Ascending aorta (tissue), 2 donors: ENCODE measurements around the gene TBCB. TPM values are rescaled to one million over a fixed set of nuclear protein-coding genes. Genes with fewer than 3 reads are reported as not detected.
"Not testable (repeated sequence)": the region's sequence is repeated elsewhere in the genome, so short reads cannot be mapped to it uniquely, and the experiment has no call there.

Source experiments
- DNase-seq, 2 donors: peaks; one replicate each; pipeline ENCODE4 v3.0.0-alpha.2; 2019; ENCODE audit warnings: low spot score in 2 of 2
- H3K27ac ChIP-seq, 2 donors: fragments of 200-600 bp; sonication (generic); one replicate each; pipeline ENCODE4 v1.5.1; 2016 to 2017; ENCODE audit warnings: mild to moderate bottlenecking in 1 of 2
- H3K27me3 ChIP-seq: fragments of 200-600 bp; sonication (generic); one replicate; pipeline ENCODE4 v1.5.1; 2017
- H3K36me3 ChIP-seq, 2 donors: fragments of 200-600 bp; sonication (generic); one replicate each; pipeline ENCODE4 v1.5.1; 2016
- H3K4me1 ChIP-seq, 2 donors: fragments of 200-600 bp; sonication (generic); one replicate each; pipeline ENCODE4 v1.5.1; 2016 to 2017; ENCODE audit warnings: mild to moderate bottlenecking in 1 of 2
- H3K4me3 ChIP-seq, 2 donors: fragments of 200-600 bp; sonication (generic); one replicate each; pipeline ENCODE4 v1.5.1; 2016 to 2017; ENCODE audit warnings: mild to moderate bottlenecking in 1 of 2
- H3K9me3 ChIP-seq, 2 donors: fragments of 200-600 bp; sonication (generic); one replicate each; pipeline ENCODE4 v1.5.1; 2016
- CTCF ChIP-seq, 3 experiments: fragments of 200-600 bp in 2 of 3; fragments of 450-650 bp in 1 of 3; sonication (generic) in 2 of 3; IDR thresholded peaks; one replicate each; pipeline ENCODE4 v1.5.1; 2016 to 2019; ENCODE audit warnings: antibody characterized with exemption in 3 of 3, mild to moderate bottlenecking in 1 of 3, moderate library complexity in 1 of 3
- intact Hi-C: fragments of 100-400 bp; cut with DNase I; formaldehyde crosslinking; loops from one replicate; pipeline ENCODE4 v1.15.1; 2023
- total RNA-seq: library from RNA; depleted of rRNA; stranded (reverse); fragments of >200 nt; gene quantifications from one replicate; pipeline ENCODE4 v1.1.0, GENCODE V29; 2016

TBCB gene
- total RNA-seq, 1 donor from 2014 or later: 129 TPM

GRCh38 chr19:36172852-36173251 lies 57.6 kb downstream of the TBCB start:
- H3K4me1 ChIP-seq: no peaks in the 10 kb centered on the region
- no peak for DNase-seq
- H3K4me3 ChIP-seq: no peak overlapping the region
- H3K36me3 ChIP-seq: no peaks in the 10 kb centered on the region
- no peak overlapping the region for H3K27ac ChIP-seq
- no peaks in the 10 kb centered on the region for H3K9me3 ChIP-seq
- no peaks in the 10 kb centered on the region for H3K27me3 ChIP-seq
- intact Hi-C loops: no loop called here
- TF ChIP-seq CTCF (IDR thresholded peaks at IDR 0.05): no peak

- H3K36me3 ChIP-seq, intact Hi-C loops, H3K27ac ChIP-seq, H3K27me3 ChIP-seq, H3K4me3 ChIP-seq, H3K9me3 ChIP-seq, H3K4me1 ChIP-seq, DNase-seq: not testable (repeated sequence)
Measured at GRCh38 chr19:36173846-36174245, 58.6 kb downstream of the TBCB start.

Other genes starting within 250 kb of the TBCB start
- 0.21 TPM for gene APLP1, start 246.9 kb upstream of the TBCB start, total RNA-seq
- gene NFKBID, start 214.9 kb upstream of the TBCB start, total RNA-seq: 3.7 TPM
- gene HCST, start 212.9 kb upstream of the TBCB start, total RNA-seq: not detected
- gene TYROBP, start 207.2 kb upstream of the TBCB start, total RNA-seq: 31.5 TPM
- 26.6 TPM for gene LRFN3, start 179.1 kb upstream of the TBCB start, total RNA-seq
- gene SDHAF1, start 120.3 kb upstream of the TBCB start, total RNA-seq: 107 TPM
- not detected for gene SYNE4, start 106.7 kb upstream of the TBCB start, total RNA-seq
- 35.3 TPM for gene ALKBH6, start 101.3 kb upstream of the TBCB start, total RNA-seq
- 43.2 TPM for gene CLIP3, start 82.6 kb upstream of the TBCB start, total RNA-seq
- not detected for gene THAP8, start 61.2 kb upstream of the TBCB start, total RNA-seq
- gene WDR62, start 60.6 kb upstream of the TBCB start, total RNA-seq: not detected
- not detected for gene OVOL3, start 4.3 kb upstream of the TBCB start, total RNA-seq
- 21.0 TPM for gene POLR2I, start 593 bp upstream of the TBCB start, total RNA-seq
- 168 TPM for gene CAPNS1, start 24.6 kb downstream of the TBCB start, total RNA-seq
- gene COX7A1, start 37.0 kb downstream of the TBCB start, total RNA-seq: 51.2 TPM
- 1.9 TPM for gene ZNF565, start 99.2 kb downstream of the TBCB start, total RNA-seq
- gene ZNF146, start 99.6 kb downstream of the TBCB start, total RNA-seq: 21.2 TPM